Prostate gland (tissue), 2 donors: Measurements from ENCODE around the gene ALK.

ENCODE experiments used
- CTCF ChIP-seq, 4 experiments: fragments of 200-600 bp in 2 of 4; fragments of 450-650 bp in 2 of 4; sonication (generic) in 2 of 4; IDR thresholded peaks; 1 replicate in 3 of 4; 2 replicates in 1 of 4; pipeline ENCODE4 v1.5.1; 2016 to 2019; ENCODE audit warnings: antibody characterized with exemption in 4 of 4, mild to moderate bottlenecking in 2 of 4, moderate library complexity in 2 of 4
- POLR2A ChIP-seq: fragments of 450-650 bp; IDR thresholded peaks from one replicate; pipeline ENCODE4 v1.6.1; 2016; ENCODE audit warnings: antibody characterized with exemption, mild to moderate bottlenecking
- POLR2AphosphoS5 ChIP-seq: sonication (generic); formaldehyde crosslinking; IDR thresholded peaks from one replicate; pipeline ENCODE4 v1.6.1; 2017; ENCODE audit warnings: antibody characterized with exemption

GRCh38 chr2:29360016-29360784 lies 561.2 kb downstream of the ALK start:
- TF ChIP-seq CTCF (IDR thresholded peaks at IDR 0.05) (no peak), POLR2AphosphoS5 (no peak), POLR2A (no peak)
